Muscle of leg (tissue), 11 donors: Measurements from ENCODE around the gene COL4A1. TPM values are rescaled to one million over a fixed set of nuclear protein-coding genes. Genes with fewer than 3 reads are reported as not detected.

ENCODE experiments used
- DNase-seq: peaks from one replicate; pipeline ENCODE4 v3.0.0; 2013
- H3K27ac ChIP-seq: one replicate; pipeline ENCODE4 v1.5.1; 2013; ENCODE audit warnings: mild to moderate bottlenecking, low read length, control low read depth
- H3K27me3 ChIP-seq: one replicate; pipeline ENCODE4 v1.6.1; 2013; ENCODE audit warnings: low read length; ENCODE audit not compliant: control insufficient read depth, insufficient read depth
- H3K36me3 ChIP-seq: one replicate; pipeline ENCODE4 v1.6.1; 2013; ENCODE audit warnings: low read length; ENCODE audit not compliant: control insufficient read depth, insufficient read depth
- H3K4me1 ChIP-seq: one replicate; pipeline ENCODE4 v1.6.1; 2013; ENCODE audit warnings: low read length; ENCODE audit not compliant: control insufficient read depth, insufficient read depth
- H3K4me3 ChIP-seq: one replicate; pipeline ENCODE4 v1.5.1; 2013; ENCODE audit warnings: low read length, control low read depth
- H3K9me3 ChIP-seq: replicated peaks from 2 replicates; pipeline ENCODE4 v1.6.1; 2013; ENCODE audit warnings: low read depth, low read length; ENCODE audit not compliant: control insufficient read depth
- WGBS: methylation state at CpG from one replicate; pipeline ENCODE4 v1.1.5; 2013; ENCODE audit warnings: missing lambda C conversion rate; ENCODE audit not compliant: insufficient coverage; 5-methylcytosine and 5-hydroxymethylcytosine counted together
- polyA plus RNA-seq, 8 donors: library from polyadenylated mRNA; unstranded; fragments of 120-200 nt; gene quantifications; one replicate each; pipeline versions ENCODE4 v1.2.1 to v1.2.3, GENCODE V29; 2013; ENCODE audit warnings: inconsistent platforms in 1 of 8, low replicate concordance in 1 of 8; ENCODE audit not compliant: insufficient read length in 8 of 8, insufficient read depth in 1 of 8
- total RNA-seq: library from RNA; stranded (reverse); fragments of 120-200 nt; gene quantifications from one replicate; pipeline ENCODE4 v1.2.4, GENCODE V29; 2013

Gene COL4A1
- total and polyA plus RNA-seq, 9 donors: 583 to 861 (median 730) TPM

GRCh38 chr13:110311443-110312338 is 4.7 kb upstream of the COL4A1 start:
- Histone ChIP-seq H3K4me1 (peaks cover 52% of the 10 kb centered on the region), H3K27ac (peak overlapping the region; percentile 37), H3K9me3 (no peaks in the 10 kb centered on the region), H3K4me3 (peak overlapping the region; percentile 88), H3K36me3 (peaks cover 53% of the 10 kb centered on the region), H3K27me3 (no peaks in the 10 kb centered on the region)
- 43% methylated on average over 19 of the region's 30 CpGs for WGBS
- no peak for DNase-seq

GRCh38 chr13:110310541-110311442 is 3.8 kb upstream of the COL4A1 start:
- WGBS: 86% methylated on average over 3 of the region's 14 CpGs
- Histone ChIP-seq H3K9me3 (no peaks in the 10 kb centered on the region), H3K27ac (peak overlapping the region; percentile 47), H3K4me3 (peak overlapping the region; percentile 88), H3K4me1 (peaks cover 52% of the 10 kb centered on the region), H3K36me3 (peaks cover 47% of the 10 kb centered on the region), H3K27me3 (no peaks in the 10 kb centered on the region)
- DNase-seq: no peak

- no peak for DNase-seq
- WGBS: 82% methylated on average over 12 of the region's 16 CpGs
- peak overlapping the region; percentile 88 for H3K4me3 ChIP-seq
- H3K4me1 ChIP-seq: peaks cover 50% of the 10 kb centered on the region
- H3K27me3 ChIP-seq: no peaks in the 10 kb centered on the region
- H3K36me3 ChIP-seq: peaks cover 45% of the 10 kb centered on the region
- H3K9me3 ChIP-seq: no peaks in the 10 kb centered on the region
- peak overlapping the region; percentile 90 for H3K27ac ChIP-seq
Measured at GRCh38 chr13:110309661-110310524, 2.9 kb upstream of the COL4A1 start.

- Histone ChIP-seq H3K4me3 (peak overlapping the region; percentile 88), H3K4me1 (peaks cover 46% of the 10 kb centered on the region), H3K27ac (peak overlapping the region; percentile 90), H3K9me3 (no peaks in the 10 kb centered on the region), H3K27me3 (no peaks in the 10 kb centered on the region), H3K36me3 (peaks cover 36% of the 10 kb centered on the region)
- WGBS: 3% methylated on average over 27 of the region's 31 CpGs
- peak; percentile 61 for DNase-seq
Measured at GRCh38 chr13:110308656-110309359, 1.9 kb upstream of the COL4A1 start.

- Histone ChIP-seq H3K9me3 (no peaks in the 10 kb centered on the region), H3K27ac (peak overlapping the region; percentile 90), H3K4me1 (peaks cover 49% of the 10 kb centered on the region), H3K36me3 (peaks cover 36% of the 10 kb centered on the region), H3K27me3 (no peaks in the 10 kb centered on the region), H3K4me3 (peak overlapping the region; percentile 88)
- 0% methylated on average over 48 of the region's 64 CpGs for WGBS
- peak; percentile 85 for DNase-seq
Measured at GRCh38 chr13:110307767-110308655, 1.1 kb upstream of the COL4A1 start.

- peak; percentile 83 for DNase-seq
- no peaks in the 10 kb centered on the region for H3K27me3 ChIP-seq
- H3K4me1 ChIP-seq: peaks cover 46% of the 10 kb centered on the region
- peaks cover 28% of the 10 kb centered on the region for H3K36me3 ChIP-seq
- no peaks in the 10 kb centered on the region for H3K9me3 ChIP-seq
- peak overlapping the region; percentile 88 for H3K4me3 ChIP-seq
- H3K27ac ChIP-seq: peak overlapping the region; percentile 93
- under 1% methylated on average over 52 of the region's 53 CpGs for WGBS
Measured at GRCh38 chr13:110306340-110306959, 507 bp downstream of the COL4A1 start.

GRCh38 chr13:110305949-110306339 is 1.0 kb downstream of the COL4A1 start:
- WGBS: 14% methylated on average over 1 of the region's 6 CpGs

GRCh38 chr13:110305544-110305943 is 1.4 kb downstream of the COL4A1 start:
- peak overlapping the region; percentile 93 for H3K27ac ChIP-seq
- DNase-seq: no peak
- no peaks in the 10 kb centered on the region for H3K27me3 ChIP-seq
- peaks cover 42% of the 10 kb centered on the region for H3K4me1 ChIP-seq
- H3K9me3 ChIP-seq: no peaks in the 10 kb centered on the region
- no CpG with 5 or more reads among the region's 2 CpGs for WGBS
- peak overlapping the region; percentile 88 for H3K4me3 ChIP-seq
- peaks cover 22% of the 10 kb centered on the region for H3K36me3 ChIP-seq

More at GRCh38 chr13:110305949-110306339, 1.0 kb downstream of the COL4A1 start:
- no peaks in the 10 kb centered on the region for H3K9me3 ChIP-seq
- H3K27ac ChIP-seq: peak overlapping the region; percentile 93
- H3K27me3 ChIP-seq: no peaks in the 10 kb centered on the region
- peaks cover 46% of the 10 kb centered on the region for H3K4me1 ChIP-seq
- peak; percentile 84 for DNase-seq
- H3K36me3 ChIP-seq: peaks cover 26% of the 10 kb centered on the region
- peak overlapping the region; percentile 88 for H3K4me3 ChIP-seq
